Psoas muscle (tissue), 8 donors: ENCODE results near the gene MAST2. TPM values are rescaled to one million over a fixed set of nuclear protein-coding genes. Genes with fewer than 3 reads are reported as not detected.
A peak's percentile ranks its signal among the peaks of the same experiment; 100 is the strongest.

Experiments used
- ATAC-seq, 4 donors: fragments of 200-7000 bp; cut with Tn5 transposase; one replicate each; pipeline ENCODE4 v1.9.1; 2020; ENCODE audit warnings: moderate library complexity in 3 of 4, mild to moderate bottlenecking in 2 of 4
- DNase-seq, 2 donors: peaks; one replicate each; pipeline ENCODE4 v3.0.0-alpha.2; 2020
- H3K27ac ChIP-seq: fragments of 200-600 bp; one replicate; pipeline ENCODE4 v1.8.0; 2022
- H3K27me3 ChIP-seq, 3 donors: fragments of 200-600 bp in 1 of 3; one replicate each; pipeline versions ENCODE4 v1.6.1 to v1.8.0; 2013 to 2022; ENCODE audit warnings: low read length in 2 of 3, mild to moderate bottlenecking in 2 of 3, moderate library complexity in 1 of 3; ENCODE audit not compliant: insufficient read depth in 3 of 3
- H3K36me3 ChIP-seq, 2 donors: fragments of 200-600 bp in 1 of 2; one replicate each; pipeline versions ENCODE4 v1.6.1 to v1.8.0; 2013 to 2022; ENCODE audit warnings: low read depth in 1 of 2, mild to moderate bottlenecking in 1 of 2, moderate library complexity in 1 of 2; ENCODE audit not compliant: insufficient read depth in 1 of 2
- H3K4me1 ChIP-seq: fragments of 200-600 bp; one replicate; pipeline ENCODE4 v1.8.0; 2022
- H3K4me3 ChIP-seq: fragments of 200-600 bp; one replicate; pipeline ENCODE4 v1.8.0; 2022; ENCODE audit warnings: mild to moderate bottlenecking
- H3K9me3 ChIP-seq: fragments of 200-600 bp; one replicate; pipeline ENCODE4 v1.8.0; 2022
- WGBS, 3 donors: extraction: QIAGEN DNeasy Blood & Tissue Kit; methylation state at CpG; one replicate each; pipeline versions ENCODE4 v1.1.6 to v1.1.7; 2013; 5-methylcytosine and 5-hydroxymethylcytosine counted together
- intact Hi-C, 2 donors: fragments of 100-400 bp; cut with DNase I; formaldehyde crosslinking; loops; one replicate each; pipeline versions ENCODE4 v1.11.0 to v1.14.2; 2022
- polyA plus RNA-seq, 3 donors: library from polyadenylated mRNA; stranded (reverse); fragments of 200-250 nt; gene quantifications; one replicate each; pipeline ENCODE4 v1.2.3, GENCODE V29; 2013
- total RNA-seq, 4 donors: library from RNA; stranded (reverse); fragmentation: NEBNext Ultra II Directional in 2 of 4; extraction: Animal tissue kit (Norgen Biotek cat#: 25700) in 2 of 4; gene quantifications; one replicate each; pipeline versions ENCODE4 v1.2.1 to v1.2.4, GENCODE V29; 2021 to 2023
- TF ChIP-seq, protein P1 (sequence below): fragments of 200-600 bp; IDR thresholded peaks from one replicate; pipeline ENCODE4 v1.8.0; 2022; ENCODE audit warnings: antibody characterized with exemption
- donor health status: healthy with polysubstance abuse.
- donor health status: DM: no; HTN: no; CAD: no; lungs with moderate emphysema.
- donor health status: Bipolar disorder and iron deficiency.
- donor health status: healthy.
- donor health status: DM: yes; HTN: yes; CAD: no.
- donor health status: DM: no; HTN: no; CAD: no.
- donor health status: DM: no; HTN: no; CAD: no.
- donor health status: DM: yes; HTN: yes; CAD: no.

Gene MAST2
- total and polyA plus RNA-seq, 7 donors = 97.8 to 266 (median 159) TPM

GRCh38 chr1:46021046-46021996 is 217.9 kb downstream of the MAST2 start:
- WGBS, 3 donors = 73 to 89% (median 83%) methylated on average over 2 of the region's 2 CpGs
- no peaks in the 10 kb centered on the region for H3K9me3 ChIP-seq
- intact Hi-C loops = no loop called here
- no peak overlapping the region for H3K27ac ChIP-seq
- H3K4me1 ChIP-seq = peaks cover 23% of the 10 kb centered on the region
- no peak overlapping the region for H3K4me3 ChIP-seq
- peak; percentile 32 to 44 (median 36) for ATAC-seq
- TF ChIP-seq, protein P1, sequence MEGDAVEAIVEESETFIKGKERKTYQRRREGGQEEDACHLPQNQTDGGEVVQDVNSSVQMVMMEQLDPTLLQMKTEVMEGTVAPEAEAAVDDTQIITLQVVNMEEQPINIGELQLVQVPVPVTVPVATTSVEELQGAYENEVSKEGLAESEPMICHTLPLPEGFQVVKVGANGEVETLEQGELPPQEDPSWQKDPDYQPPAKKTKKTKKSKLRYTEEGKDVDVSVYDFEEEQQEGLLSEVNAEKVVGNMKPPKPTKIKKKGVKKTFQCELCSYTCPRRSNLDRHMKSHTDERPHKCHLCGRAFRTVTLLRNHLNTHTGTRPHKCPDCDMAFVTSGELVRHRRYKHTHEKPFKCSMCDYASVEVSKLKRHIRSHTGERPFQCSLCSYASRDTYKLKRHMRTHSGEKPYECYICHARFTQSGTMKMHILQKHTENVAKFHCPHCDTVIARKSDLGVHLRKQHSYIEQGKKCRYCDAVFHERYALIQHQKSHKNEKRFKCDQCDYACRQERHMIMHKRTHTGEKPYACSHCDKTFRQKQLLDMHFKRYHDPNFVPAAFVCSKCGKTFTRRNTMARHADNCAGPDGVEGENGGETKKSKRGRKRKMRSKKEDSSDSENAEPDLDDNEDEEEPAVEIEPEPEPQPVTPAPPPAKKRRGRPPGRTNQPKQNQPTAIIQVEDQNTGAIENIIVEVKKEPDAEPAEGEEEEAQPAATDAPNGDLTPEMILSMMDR = peak; percentile 6
- H3K27me3 ChIP-seq = no peaks in the 10 kb centered on the region
- no peak for DNase-seq
- peaks cover 3 to 80% of the 10 kb centered on the region in 2 donors for H3K36me3 ChIP-seq

GRCh38 chr1:46026531-46026930 is 223.1 kb downstream of the MAST2 start:
- Histone ChIP-seq H3K36me3 (peaks cover 14 to 98% of the 10 kb centered on the region in 2 donors), H3K9me3 (no peaks in the 10 kb centered on the region), H3K27ac (peak overlapping the region; percentile 5), H3K27me3 (no peaks in the 10 kb centered on the region), H3K4me1 (peaks cover 8% of the 10 kb centered on the region), H3K4me3 (no peak overlapping the region)
- TF ChIP-seq, protein P1 = no peak
- intact Hi-C loops = no loop called here
- WGBS, 3 donors = 46 to 74% (median 58%) methylated on average over 3 of the region's 3 CpGs
- peak in 1 of 4 donors; percentile 23 for ATAC-seq
- DNase-seq = no peak

GRCh38 chr1:46027788-46028573 is 224.6 kb downstream of the MAST2 start:
- Histone ChIP-seq H3K27me3 (no peaks in the 10 kb centered on the region), H3K4me1 (peaks cover 8% of the 10 kb centered on the region), H3K9me3 (no peaks in the 10 kb centered on the region), H3K36me3 (peaks cover 12 to 98% of the 10 kb centered on the region in 2 donors), H3K27ac (peak overlapping the region; percentile 18), H3K4me3 (no peak overlapping the region)
- intact Hi-C loops = no loop called here
- DNase-seq = no peak
- ATAC-seq = peak in 3 of 4 donors; percentile 7 to 53 (median 45)
- TF ChIP-seq, protein P1 = no peak
- 87 to 93% (median 88%) methylated on average over 8 of the region's 8 CpGs for WGBS, 3 donors

DNA sequence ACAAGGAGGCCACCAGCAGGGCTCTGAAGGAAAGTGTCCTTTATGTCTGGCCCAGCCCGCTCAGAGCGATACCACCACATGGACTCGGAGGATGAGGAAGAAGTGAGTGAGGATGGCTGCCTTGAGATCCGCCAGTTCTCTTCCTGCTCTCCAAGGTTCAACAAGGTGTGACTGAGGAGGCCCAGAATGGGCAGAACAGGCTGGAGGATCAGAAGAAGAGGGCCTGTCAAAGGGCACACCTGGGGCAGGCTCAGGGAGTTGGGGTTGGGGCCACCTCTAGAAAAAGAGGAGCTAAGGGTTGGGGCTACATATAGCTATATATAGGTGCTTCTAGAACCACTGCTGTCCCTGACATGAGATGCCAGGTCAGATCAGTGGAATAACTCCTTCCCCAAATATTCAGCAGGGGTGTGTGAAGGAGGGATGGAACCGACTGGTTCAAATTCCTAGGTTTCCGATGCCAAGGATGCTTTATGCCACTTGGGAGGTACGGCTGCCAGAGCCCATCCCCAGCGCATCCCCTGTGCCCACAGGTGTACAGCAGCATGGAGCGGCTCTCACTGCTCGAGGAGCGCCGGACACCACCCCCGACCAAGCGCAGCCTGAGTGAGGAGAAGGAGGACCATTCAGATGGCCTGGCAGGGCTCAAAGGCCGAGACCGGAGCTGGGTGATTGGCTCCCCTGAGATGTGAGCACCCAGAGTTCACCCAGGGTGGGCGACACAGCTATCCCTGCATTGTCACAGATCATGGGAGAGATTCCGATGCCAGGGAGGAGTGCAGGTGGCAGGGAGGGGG is 226.9 kb downstream of the MAST2 start:
- no peak overlapping the region for H3K4me3 ChIP-seq
- H3K9me3 ChIP-seq = no peaks in the 10 kb centered on the region
- 94 to 95% (median 94%) methylated on average over 18 of the region's 18 CpGs for WGBS, 3 donors
- TF ChIP-seq, protein P1 = no peak
- intact Hi-C loops = no loop called here
- ATAC-seq = peak in 1 of 4 donors; percentile 0
- no peak overlapping the region for H3K27ac ChIP-seq
- peaks cover 12 to 99% of the 10 kb centered on the region in 2 donors for H3K36me3 ChIP-seq
- no peaks in the 10 kb centered on the region for H3K27me3 ChIP-seq
- H3K4me1 ChIP-seq = peaks cover 8% of the 10 kb centered on the region
- DNase-seq = no peak
